Endodermal cell (in vitro differentiated cells): ENCODE data around the gene SARS1. TPM values are rescaled to one million over a fixed set of nuclear protein-coding genes. Genes with fewer than 3 reads are reported as not detected.

Experiments used
- DNase-seq: peaks from one replicate; pipeline ENCODE4 v3.0.0-alpha.2; 2017
- H3K27ac ChIP-seq: 2 replicates; pipeline ENCODE4 v1.5.1; 2013; ENCODE audit warnings: mild to moderate bottlenecking, low read depth, low read length, moderate library complexity
- H3K27me3 ChIP-seq: 2 replicates; pipeline ENCODE4 v1.6.1; 2013; ENCODE audit warnings: mild to moderate bottlenecking, low read length, moderate library complexity; ENCODE audit not compliant: insufficient read depth, control insufficient read depth, poor library complexity, severe bottlenecking
- H3K36me3 ChIP-seq: 2 replicates; pipeline ENCODE4 v1.7.0; 2013; ENCODE audit warnings: mild to moderate bottlenecking, low read length, moderate library complexity; ENCODE audit not compliant: control insufficient read depth, insufficient read depth
- H3K4me1 ChIP-seq: one replicate; pipeline ENCODE4 v1.7.0; 2013; ENCODE audit warnings: low read length; ENCODE audit not compliant: control insufficient read depth, insufficient read depth
- H3K4me3 ChIP-seq: 2 replicates; pipeline ENCODE4 v1.5.1; 2013; ENCODE audit warnings: mild to moderate bottlenecking, low read length, moderate library complexity
- H3K9ac ChIP-seq: 2 replicates; pipeline ENCODE4 v1.6.1; 2013; ENCODE audit warnings: mild to moderate bottlenecking, low read length, moderate library complexity; ENCODE audit not compliant: poor library complexity, severe bottlenecking; ENCODE audit errors: extremely low read depth
- H3K9me3 ChIP-seq: 2 replicates; pipeline ENCODE4 v1.6.1; 2013; ENCODE audit warnings: mild to moderate bottlenecking, low read length, moderate library complexity; ENCODE audit not compliant: control insufficient read depth
- H3K27ac Mint-ChIP-seq: 2 replicates; pipeline ENCODE4 v1.8.0; 2020; ENCODE audit warnings: mixed read lengths
- H3K27me3 Mint-ChIP-seq: 2 replicates; pipeline ENCODE4 v1.8.0; 2021; ENCODE audit warnings: mild to moderate bottlenecking, mixed read lengths; ENCODE audit not compliant: insufficient read depth
- H3K36me3 Mint-ChIP-seq: 2 replicates; pipeline ENCODE4 v1.8.0; 2020; ENCODE audit warnings: low read depth, mixed read lengths
- H3K4me1 Mint-ChIP-seq: 2 replicates; pipeline ENCODE4 v1.8.0; 2020; ENCODE audit warnings: mixed read lengths
- H3K4me3 Mint-ChIP-seq: 2 replicates; pipeline ENCODE4 v1.8.0; 2020; ENCODE audit warnings: mild to moderate bottlenecking, moderate library complexity, mixed read lengths
- H3K9me3 Mint-ChIP-seq: 2 replicates; pipeline ENCODE4 v1.8.0; 2020; ENCODE audit warnings: mild to moderate bottlenecking, mixed read lengths
- CTCF ChIP-seq: fragments of 200-600 bp; sonication (generic); conservative IDR thresholded peaks from 2 replicates; pipeline ENCODE4 v1.5.0; 2021; ENCODE audit warnings: antibody characterized with exemption, mild to moderate bottlenecking
- WGBS, 2 experiments: methylation state at CpG; one replicate each; pipeline versions ENCODE4 v1.1.5 to v1.1.7; 2013; ENCODE audit warnings: missing lambda C conversion rate in 2 of 2, mixed read lengths in 1 of 2; ENCODE audit not compliant: insufficient coverage in 1 of 2, insufficient read length in 1 of 2; 5-methylcytosine and 5-hydroxymethylcytosine counted together
- total RNA-seq, 2 donors: library from RNA; stranded (reverse); fragmentation: NEBNext Ultra II Directional in 1 of 2; extraction: Animal tissue kit (Norgen Biotek cat#: 25700) in 1 of 2; gene quantifications; 2 replicates in 1 of 2; 3 replicates in 1 of 2; pipeline ENCODE4 v1.2.1, GENCODE V29; 2021

Gene SARS1
- total RNA-seq, 2 donors from 2014 or later = 100 to 101 TPM

- H3K4me3 Mint-ChIP-seq = peak overlapping the region; percentile 42
These were observed 15.9 kb downstream of the SARS1 start for GRCh38 chr1:109229531-109230127.

GRCh38 chr1:109231066-109231465 lies 17.3 kb downstream of the SARS1 start:
- H3K27ac ChIP-seq = no peak overlapping the region
- H3K27me3 ChIP-seq = no peaks in the 10 kb centered on the region
- peaks cover 24% of the 10 kb centered on the region for H3K4me1 Mint-ChIP-seq
- no peaks in the 10 kb centered on the region for H3K9me3 ChIP-seq
- no peak for TF ChIP-seq CTCF
- no peak overlapping the region for H3K27ac Mint-ChIP-seq
- no peaks in the 10 kb centered on the region for H3K27me3 Mint-ChIP-seq
- no peak for DNase-seq
- H3K9ac ChIP-seq = no peak overlapping the region
- peaks cover 72% of the 10 kb centered on the region for H3K36me3 ChIP-seq
- no peaks in the 10 kb centered on the region for H3K9me3 Mint-ChIP-seq
- peaks cover 57% of the 10 kb centered on the region for H3K36me3 Mint-ChIP-seq
- H3K4me1 ChIP-seq = peaks cover 4% of the 10 kb centered on the region
- no peak overlapping the region for H3K4me3 ChIP-seq
- WGBS, 2 experiments = 94 to 98% methylated on average over 3 of the region's 3 CpGs
- H3K4me3 Mint-ChIP-seq = no peak overlapping the region

More at GRCh38 chr1:109229531-109230127, 15.9 kb downstream of the SARS1 start:
- H3K27me3 Mint-ChIP-seq = no peaks in the 10 kb centered on the region
- H3K36me3 ChIP-seq = peaks cover 61% of the 10 kb centered on the region
- peaks cover 4% of the 10 kb centered on the region for H3K4me1 ChIP-seq
- TF ChIP-seq CTCF = no peak
- H3K27ac ChIP-seq = peak overlapping the region; percentile 95
- peaks cover 50% of the 10 kb centered on the region for H3K36me3 Mint-ChIP-seq
- H3K4me3 ChIP-seq = peak overlapping the region; percentile 0
- DNase-seq = peak; percentile 94
- H3K27me3 ChIP-seq = no peaks in the 10 kb centered on the region
- H3K4me1 Mint-ChIP-seq = peaks cover 24% of the 10 kb centered on the region
- H3K9me3 Mint-ChIP-seq = no peaks in the 10 kb centered on the region
- 15 to 19% methylated on average over 11 to 13 of the region's 13 CpGs for WGBS, 2 experiments
- no peak overlapping the region for H3K9ac ChIP-seq
- H3K9me3 ChIP-seq = no peaks in the 10 kb centered on the region
- H3K27ac Mint-ChIP-seq = peak overlapping the region; percentile 75

- H3K4me1 ChIP-seq = peaks cover 7% of the 10 kb centered on the region
- Mint-ChIP-seq H3K27me3 (no peaks in the 10 kb centered on the region), H3K36me3 (peaks cover 61% of the 10 kb centered on the region), H3K27ac (no peak overlapping the region), H3K4me1 (peaks cover 15% of the 10 kb centered on the region), H3K4me3 (no peak overlapping the region), H3K9me3 (no peaks in the 10 kb centered on the region)
- H3K36me3 ChIP-seq = peaks cover 85% of the 10 kb centered on the region
- no peaks in the 10 kb centered on the region for H3K27me3 ChIP-seq
- 94 to 98% methylated on average over 7 of the region's 7 CpGs for WGBS, 2 experiments
- DNase-seq = no peak
- H3K9me3 ChIP-seq = no peaks in the 10 kb centered on the region
- no peak for TF ChIP-seq CTCF
- H3K9ac ChIP-seq = no peak overlapping the region
- H3K27ac ChIP-seq = no peak overlapping the region
- no peak overlapping the region for H3K4me3 ChIP-seq
These were observed 21.4 kb downstream of the SARS1 start for GRCh38 chr1:109235137-109235536.
